GM06990 (cell line): Measurements from ENCODE around the gene GGT1.
A peak's percentile ranks its signal among the peaks of the same experiment; 100 is the strongest.
"Not testable (repeated sequence)": the region's sequence is repeated elsewhere in the genome, so short reads cannot be mapped to it uniquely, and the experiment has no call there.

Experiments
- DNase-seq: peaks from one replicate; pipeline ENCODE4 v3.0.0-alpha.2; 2011; ENCODE audit not compliant: insufficient read length; ENCODE audit errors: extremely low read depth
- H3K27me3 ChIP-seq: replicated peaks from 2 replicates; pipeline ENCODE4 v1.6.0; 2011; ENCODE audit warnings: low read length; ENCODE audit not compliant: control insufficient read depth, insufficient read depth
- H3K36me3 ChIP-seq: 2 replicates; pipeline ENCODE4 v1.5.1; 2011; ENCODE audit warnings: low read length; ENCODE audit not compliant: control insufficient read depth, insufficient read depth
- H3K4me3 ChIP-seq: replicated peaks from 2 replicates; pipeline ENCODE4 v1.5.1; 2011; ENCODE audit warnings: low read depth, mild to moderate bottlenecking, control low read depth, low read length
- CTCF ChIP-seq: IDR thresholded peaks from 2 replicates; pipeline ENCODE4 v1.5.1; 2011; ENCODE audit warnings: low read length, control low read depth, mild to moderate bottlenecking, inconsistent platforms; ENCODE audit not compliant: insufficient read depth, poor library complexity, severe bottlenecking

The GGT1 gene

GRCh38 chr22:24589518-24590030, 13.4 kb upstream of the GGT1 start:
- no peak for DNase-seq
- Histone ChIP-seq H3K36me3 (no peaks in the 10 kb centered on the region), H3K4me3 (no peak overlapping the region), H3K27me3 (no peaks in the 10 kb centered on the region)
- TF ChIP-seq CTCF: no peak

DNA sequence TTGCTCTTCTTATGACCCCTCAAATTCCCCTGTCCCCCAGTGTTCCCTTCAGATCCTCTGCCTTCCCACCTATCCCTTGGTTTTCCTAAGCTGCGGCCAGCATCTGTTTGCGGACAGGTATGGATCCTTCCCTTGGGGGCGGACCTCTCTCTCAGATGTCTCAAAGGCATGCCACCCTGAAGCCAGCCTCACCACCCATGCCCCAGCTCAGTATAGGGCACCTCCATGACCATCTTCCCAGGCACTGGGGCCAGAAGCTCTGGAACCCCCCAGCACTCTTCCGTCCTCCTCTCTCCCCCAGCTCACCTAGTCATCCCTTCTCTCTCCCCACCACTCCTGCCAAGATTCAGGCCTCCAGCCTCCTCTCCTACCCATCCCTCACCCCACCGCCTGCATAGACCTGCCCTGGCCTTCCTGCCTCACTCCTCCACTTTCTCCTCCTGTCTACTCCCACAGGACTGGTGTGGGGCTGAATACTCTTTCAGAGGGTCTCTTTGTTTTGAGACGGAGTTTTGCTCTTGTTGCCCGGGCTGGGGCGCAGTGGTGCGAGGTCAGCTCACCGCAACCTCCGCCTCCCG, 12.3 kb upstream of the GGT1 start:
- no peak for DNase-seq
- H3K27me3 ChIP-seq: no peaks in the 10 kb centered on the region
- no peaks in the 10 kb centered on the region for H3K36me3 ChIP-seq
- TF ChIP-seq CTCF: no peak
- H3K4me3 ChIP-seq: no peak overlapping the region

- no peak for DNase-seq
- TF ChIP-seq CTCF: no peak
- no peaks in the 10 kb centered on the region for H3K36me3 ChIP-seq
- H3K27me3 ChIP-seq: no peaks in the 10 kb centered on the region
- H3K4me3 ChIP-seq: no peak overlapping the region
Observed at GRCh38 chr22:24591286-24591830, 11.6 kb upstream of the GGT1 start.

GRCh38 chr22:24592058-24592850, 10.7 kb upstream of the GGT1 start:
- H3K4me3 ChIP-seq: peak overlapping the region; percentile 57
- no peak for TF ChIP-seq CTCF
- DNase-seq: peak; percentile 39
- no peaks in the 10 kb centered on the region for H3K36me3 ChIP-seq
- no peaks in the 10 kb centered on the region for H3K27me3 ChIP-seq

DNA sequence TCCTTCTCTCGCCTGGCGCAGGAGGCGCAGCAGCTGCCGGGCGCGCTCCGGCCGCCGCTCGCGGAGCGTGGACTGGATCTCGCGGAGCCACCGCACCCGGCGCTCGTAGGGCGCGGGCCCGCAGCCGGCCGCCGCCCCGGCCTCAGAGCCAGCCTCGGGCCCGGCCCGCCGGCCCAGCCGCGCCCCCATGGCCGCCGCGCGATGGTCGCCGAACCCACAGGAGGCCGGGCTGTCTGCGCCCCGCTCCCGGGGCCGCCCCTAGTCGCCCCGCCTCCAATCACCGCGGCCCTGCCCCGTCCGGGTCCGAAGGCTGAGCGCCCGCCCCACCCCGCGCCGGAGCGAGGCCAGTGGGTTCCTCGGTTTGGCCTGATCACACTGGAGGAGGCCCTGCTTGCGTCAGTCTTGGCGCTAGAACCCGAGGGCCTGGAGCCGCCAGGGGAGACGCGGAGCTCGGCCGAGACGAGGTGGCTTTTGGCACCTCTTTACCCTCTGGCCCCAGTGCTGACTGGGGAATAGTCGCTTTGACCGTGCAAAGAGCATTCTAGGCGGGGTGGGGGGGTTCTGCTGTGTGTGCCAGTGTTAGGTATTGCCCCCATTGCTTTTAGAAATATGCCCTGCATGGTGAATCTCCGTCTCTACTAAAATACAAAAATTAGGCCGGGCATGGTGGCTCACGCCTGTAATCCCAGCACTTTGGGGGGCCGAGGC, 10.0 kb upstream of the GGT1 start, which contains the start of gene LRRC75B:
LRRC75B (minus strand) TSS at position 223 of the 708 bp plus-strand sequence; CDS start at position 189, 34 bp downstream.
- no peak for TF ChIP-seq CTCF
- Histone ChIP-seq H3K36me3 (no peaks in the 10 kb centered on the region), H3K27me3 (no peaks in the 10 kb centered on the region), H3K4me3 (peak within 1 kb of the TSS; percentile 57)
- peak; percentile 75 for DNase-seq

- not testable (repeated sequence) for H3K27me3 ChIP-seq, H3K36me3 ChIP-seq, DNase-seq
- peak overlapping the region; percentile 57; the same call in 1 of the 2 replicates for H3K4me3 ChIP-seq
Observed at GRCh38 chr22:24593559-24593835, 9.5 kb upstream of the GGT1 start.
